Sigmoid colon (tissue), 7 donors: ENCODE results near the gene NUP62. TPM values are rescaled to one million over a fixed set of nuclear protein-coding genes. Genes with fewer than 3 reads are reported as not detected.
A peak's percentile ranks its signal among the peaks of the same experiment; 100 is the strongest.

ENCODE experiments used
- DNase-seq: peaks from one replicate; pipeline ENCODE4 v3.0.0-alpha.2; 2019
- H3K27ac ChIP-seq, 4 donors: fragments of 200-600 bp; sonication (generic); one replicate each; pipeline ENCODE4 v1.5.1; 2016 to 2019; ENCODE audit warnings: mild to moderate bottlenecking in 1 of 4
- H3K27me3 ChIP-seq, 3 donors: fragments of 200-600 bp; sonication (generic); one replicate each; pipeline ENCODE4 v1.5.1; 2019; ENCODE audit warnings: mild to moderate bottlenecking in 1 of 3
- H3K36me3 ChIP-seq, 4 donors: fragments of 200-600 bp; sonication (generic); one replicate each; pipeline ENCODE4 v1.5.1; 2016 to 2019
- H3K4me1 ChIP-seq, 4 donors: fragments of 200-600 bp; sonication (generic); one replicate each; pipeline ENCODE4 v1.5.1; 2017 to 2019
- H3K4me3 ChIP-seq, 4 donors: fragments of 200-600 bp; sonication (generic); one replicate each; pipeline ENCODE4 v1.5.1; 2017 to 2019; ENCODE audit warnings: mild to moderate bottlenecking in 2 of 4, moderate library complexity in 1 of 4
- H3K9me3 ChIP-seq, 4 donors: fragments of 200-600 bp in 3 of 4; sonication (generic) in 3 of 4; one replicate each; pipeline versions ENCODE4 v1.5.1 to v1.6.1; 2013 to 2019
- EP300 ChIP-seq, 4 donors: sonication (generic); formaldehyde crosslinking; IDR thresholded peaks; one replicate each; pipeline ENCODE4 v1.6.1; 2017; ENCODE audit warnings: antibody characterized with exemption in 4 of 4
- POLR2A ChIP-seq, 2 donors: fragments of 450-650 bp; IDR thresholded peaks; one replicate each; pipeline ENCODE4 v1.6.1; 2016; ENCODE audit warnings: antibody characterized with exemption in 2 of 2, mild to moderate bottlenecking in 2 of 2, moderate library complexity in 2 of 2
- POLR2AphosphoS5 ChIP-seq, 4 donors: sonication (generic); formaldehyde crosslinking; IDR thresholded peaks; one replicate each; pipeline ENCODE4 v1.6.1; 2017; ENCODE audit warnings: antibody characterized with exemption in 4 of 4
- WGBS, 2 donors: extraction: QIAGEN DNeasy Blood & Tissue Kit; methylation state at CpG; one replicate each; pipeline ENCODE4 v1.1.7; 2013; 5-methylcytosine and 5-hydroxymethylcytosine counted together
- intact Hi-C: fragments of 100-400 bp; cut with DNase I; formaldehyde crosslinking; loops from one replicate; pipeline ENCODE4 v1.15.1; 2023
- polyA plus RNA-seq, 3 donors: library from polyadenylated mRNA; stranded (reverse); fragments of 200-250 nt; gene quantifications; one replicate each; pipeline ENCODE4 v1.2.3, GENCODE V29; 2013
- total RNA-seq, 4 donors: library from RNA; depleted of rRNA; stranded (reverse); fragments of >200 nt; gene quantifications; one replicate each; pipeline ENCODE4 v1.1.0, GENCODE V29; 2016
- TF ChIP-seq, protein P1 (sequence below), 4 experiments: fragments of 450-650 bp in 3 of 4; fragments of 200-600 bp in 1 of 4; IDR thresholded peaks; one replicate each; pipeline ENCODE4 v1.5.1; 2016 to 2019; ENCODE audit warnings: antibody characterized with exemption in 4 of 4, mild to moderate bottlenecking in 3 of 4, moderate library complexity in 2 of 4
- donor health status: healthy with polysubstance abuse.
- donor health status: Bipolar disorder and iron deficiency.
- donor health status: healthy.

Gene NUP62
- total and polyA plus RNA-seq, 7 donors = 10.2 to 42.6 (median 25.7) TPM

DNA sequence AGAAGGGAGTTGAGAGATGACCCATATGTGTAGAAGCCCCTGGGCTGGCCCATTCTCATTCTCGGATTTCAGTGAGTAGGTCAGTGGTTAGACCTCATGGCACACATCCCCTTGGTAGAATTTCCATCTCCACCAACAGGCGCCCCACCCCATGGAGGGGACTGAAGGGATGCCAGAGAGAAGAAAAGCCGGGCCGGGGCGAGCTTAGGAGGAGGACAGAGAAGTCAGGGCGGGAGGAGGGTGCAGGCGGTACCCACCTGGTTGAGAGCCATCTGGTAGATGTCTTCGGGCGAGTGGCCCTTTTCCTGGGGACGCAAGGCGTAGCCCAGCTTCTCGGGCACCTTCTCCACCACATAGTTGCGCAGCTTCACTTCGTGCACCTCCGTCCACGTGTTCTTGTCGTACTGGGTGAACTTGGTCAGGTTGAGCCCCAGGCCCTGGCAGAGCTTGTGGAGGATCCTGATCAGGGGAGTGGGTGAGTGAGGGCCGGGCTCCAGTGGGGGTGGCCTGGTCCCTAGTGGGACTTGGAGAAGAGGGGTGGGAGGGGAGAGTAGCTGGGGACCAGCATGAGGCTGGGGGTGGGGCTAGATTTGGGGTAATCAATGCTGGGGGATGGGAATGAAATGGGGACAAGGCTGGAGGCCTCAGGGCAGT, 35.2 kb downstream of the NUP62 start:
- TF ChIP-seq, protein P1, sequence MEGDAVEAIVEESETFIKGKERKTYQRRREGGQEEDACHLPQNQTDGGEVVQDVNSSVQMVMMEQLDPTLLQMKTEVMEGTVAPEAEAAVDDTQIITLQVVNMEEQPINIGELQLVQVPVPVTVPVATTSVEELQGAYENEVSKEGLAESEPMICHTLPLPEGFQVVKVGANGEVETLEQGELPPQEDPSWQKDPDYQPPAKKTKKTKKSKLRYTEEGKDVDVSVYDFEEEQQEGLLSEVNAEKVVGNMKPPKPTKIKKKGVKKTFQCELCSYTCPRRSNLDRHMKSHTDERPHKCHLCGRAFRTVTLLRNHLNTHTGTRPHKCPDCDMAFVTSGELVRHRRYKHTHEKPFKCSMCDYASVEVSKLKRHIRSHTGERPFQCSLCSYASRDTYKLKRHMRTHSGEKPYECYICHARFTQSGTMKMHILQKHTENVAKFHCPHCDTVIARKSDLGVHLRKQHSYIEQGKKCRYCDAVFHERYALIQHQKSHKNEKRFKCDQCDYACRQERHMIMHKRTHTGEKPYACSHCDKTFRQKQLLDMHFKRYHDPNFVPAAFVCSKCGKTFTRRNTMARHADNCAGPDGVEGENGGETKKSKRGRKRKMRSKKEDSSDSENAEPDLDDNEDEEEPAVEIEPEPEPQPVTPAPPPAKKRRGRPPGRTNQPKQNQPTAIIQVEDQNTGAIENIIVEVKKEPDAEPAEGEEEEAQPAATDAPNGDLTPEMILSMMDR (IDR thresholded peaks at IDR 0.05) = no peak
- TF ChIP-seq EP300 (IDR thresholded peaks at IDR 0.05) (no peak), POLR2AphosphoS5 (IDR thresholded peaks at IDR 0.05) (no peak), POLR2A (IDR thresholded peaks at IDR 0.05) (no peak)
- Histone ChIP-seq H3K36me3 (peaks cover 0 to 2% (median 0%) of the 10 kb centered on the region in 4 donors), H3K4me3 (no peak overlapping the region), H3K27me3 (peaks cover 6 to 35% (median 32%) of the 10 kb centered on the region in 3 donors), H3K9me3 (no peaks in the 10 kb centered on the region), H3K4me1 (peaks cover 0 to 32% (median 25%) of the 10 kb centered on the region in 4 donors), H3K27ac (no peak overlapping the region)
- WGBS, 2 donors = 91 to 92% methylated on average over 18 of the region's 18 CpGs
- no peak for DNase-seq
- intact Hi-C loops = no loop called here

DNA sequence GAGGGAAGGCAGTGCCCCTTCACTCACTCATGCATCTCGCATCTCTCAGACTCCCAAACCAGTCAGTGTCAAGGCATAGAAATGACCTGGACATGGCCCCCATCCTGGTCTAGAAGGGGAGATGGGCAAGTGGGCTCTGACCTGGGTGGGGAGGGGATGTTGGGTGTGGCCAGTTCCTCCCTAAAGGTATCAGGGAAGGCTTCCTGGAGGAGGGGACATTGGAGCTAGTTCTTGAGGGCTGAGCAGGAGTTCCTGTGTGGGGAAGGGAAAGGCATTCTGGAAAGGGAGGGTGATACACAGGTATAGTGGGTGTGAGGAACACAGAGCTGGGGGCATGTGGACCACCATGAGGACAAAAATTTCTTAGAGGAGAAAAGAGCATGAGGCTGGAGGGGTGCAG, 36.6 kb downstream of the NUP62 start:
- DNase-seq = no peak
- Histone ChIP-seq H3K27me3 (peaks cover 6 to 39% (median 32%) of the 10 kb centered on the region in 3 donors), H3K4me1 (peaks cover 0 to 27% (median 21%) of the 10 kb centered on the region in 4 donors), H3K27ac (no peak overlapping the region), H3K4me3 (no peak overlapping the region), H3K9me3 (no peaks in the 10 kb centered on the region), H3K36me3 (peaks cover 0 to 15% (median 6%) of the 10 kb centered on the region in 4 donors)
- no peak for TF ChIP-seq POLR2A (IDR thresholded peaks at IDR 0.05)
- intact Hi-C loops = no loop called here
- WGBS, 2 donors = 84 to 92% methylated on average over 1 of the region's 1 CpG

DNA sequence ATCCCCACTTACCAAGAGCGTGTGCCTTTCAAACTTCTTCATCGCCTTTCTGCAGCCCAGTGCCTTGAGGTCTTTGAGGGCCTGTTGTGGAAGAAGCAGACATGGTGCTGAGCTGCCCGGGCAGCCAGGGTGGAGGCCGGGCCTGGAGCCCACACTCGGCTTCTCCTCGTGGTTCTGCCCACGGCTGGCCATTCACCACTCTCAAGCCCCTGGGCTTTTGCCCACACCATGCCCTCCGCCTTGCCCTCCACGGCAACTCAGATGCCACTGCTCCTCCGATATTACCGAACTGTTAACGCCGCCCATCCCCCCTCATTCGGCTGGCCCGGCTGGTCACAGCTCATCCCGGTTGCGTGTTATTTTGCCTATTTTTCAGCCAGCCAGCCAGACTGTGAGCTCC, 37.9 kb downstream of the NUP62 start:
- intact Hi-C loops = no loop called here
- DNase-seq = no peak
- 83 to 88% methylated on average over 17 of the region's 17 CpGs for WGBS, 2 donors
- H3K9me3 ChIP-seq = no peaks in the 10 kb centered on the region
- TF ChIP-seq POLR2A (IDR thresholded peaks at IDR 0.05) (no peak), POLR2AphosphoS5 (IDR thresholded peaks at IDR 0.05) (no peak), EP300 (IDR thresholded peaks at IDR 0.05) (no peak)
- TF ChIP-seq, protein P1 (IDR thresholded peaks at IDR 0.05) = no peak
- no peak overlapping the region for H3K27ac ChIP-seq
- H3K36me3 ChIP-seq = peaks cover 0 to 28% (median 11%) of the 10 kb centered on the region in 4 donors
- H3K4me1 ChIP-seq = peaks cover 0 to 15% (median 13%) of the 10 kb centered on the region in 4 donors
- H3K27me3 ChIP-seq = peaks cover 6 to 39% (median 32%) of the 10 kb centered on the region in 3 donors
- no peak overlapping the region for H3K4me3 ChIP-seq

DNA sequence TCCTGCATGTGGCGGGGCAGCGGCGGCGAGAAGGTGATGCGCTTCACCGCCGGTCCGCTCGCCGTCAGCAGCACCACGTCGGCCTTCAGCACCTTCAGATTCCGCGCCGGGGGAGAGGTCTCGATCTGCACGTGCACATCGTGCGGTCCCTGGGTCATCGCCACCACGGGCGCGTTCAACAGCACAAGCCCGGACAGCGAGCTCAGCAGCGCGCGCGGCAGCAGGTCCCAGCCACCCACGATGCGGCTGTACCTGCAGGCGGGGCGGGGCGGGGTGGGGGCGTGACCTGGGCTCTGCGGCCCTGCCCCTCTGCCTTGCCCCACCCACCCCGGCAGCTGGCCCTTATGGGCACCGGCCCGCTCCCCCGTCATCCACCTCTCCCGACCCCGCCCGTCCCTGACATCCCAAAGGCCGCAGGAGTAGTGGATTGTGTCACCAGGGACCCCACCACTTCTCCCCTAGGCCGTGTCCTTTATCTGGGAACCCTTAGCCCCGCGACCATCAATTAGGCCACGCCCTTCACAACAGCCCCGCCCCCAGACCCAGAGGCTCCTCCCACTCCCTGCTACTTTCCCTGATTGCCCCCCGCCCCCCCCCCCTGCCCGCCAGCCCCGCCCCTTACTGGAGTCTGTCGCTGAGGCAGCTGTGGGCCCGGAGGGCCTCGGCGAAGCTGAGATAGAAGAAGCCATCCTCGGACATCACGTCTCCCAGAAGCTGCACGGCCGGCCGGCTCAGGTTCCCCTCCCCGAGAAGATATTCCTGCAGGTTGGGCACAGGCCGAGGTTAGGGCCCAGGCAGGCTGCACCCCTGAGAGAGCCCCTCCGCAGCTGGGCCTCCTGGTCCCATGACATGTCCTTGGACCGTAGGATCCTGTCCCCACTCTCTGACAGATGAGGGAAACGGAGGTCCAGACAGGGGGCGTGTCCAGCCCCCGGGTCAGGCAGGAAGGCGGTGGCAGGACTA, 38.7 kb downstream of the NUP62 start:
- peak overlapping the region in 2 of 4 donors; percentile 23 to 28 for H3K4me3 ChIP-seq
- TF ChIP-seq POLR2AphosphoS5 (IDR thresholded peaks at IDR 0.05) (no peak), POLR2A (IDR thresholded peaks at IDR 0.05) (no peak), EP300 (IDR thresholded peaks at IDR 0.05) (no peak)
- TF ChIP-seq, protein P1 (IDR thresholded peaks at IDR 0.05) = no peak
- peaks cover 0 to 35% (median 11%) of the 10 kb centered on the region in 4 donors for H3K36me3 ChIP-seq
- no peak for DNase-seq
- 9 to 16% methylated on average over 69 of the region's 69 CpGs for WGBS, 2 donors
- no peaks in the 10 kb centered on the region for H3K9me3 ChIP-seq
- H3K27me3 ChIP-seq = peaks cover 6 to 39% (median 32%) of the 10 kb centered on the region in 3 donors
- H3K4me1 ChIP-seq = peaks cover 0 to 15% (median 13%) of the 10 kb centered on the region in 4 donors
- H3K27ac ChIP-seq = no peak overlapping the region
- intact Hi-C loops = no loop called here
